Liver (tissue), 3 donors: ENCODE results near the gene ITCH.

ENCODE experiments used
- HNF4A ChIP-seq, 2 donors: conservative IDR thresholded peaks; 2 replicates each; pipeline ENCODE4 v1.6.1; 2016; ENCODE audit warnings: antibody characterized with exemption in 2 of 2, mild to moderate bottlenecking in 2 of 2
- NR2F2 ChIP-seq: IDR thresholded peaks from 2 replicates; pipeline ENCODE4 v1.6.1; 2016; ENCODE audit warnings: antibody characterized with exemption
- RAD21 ChIP-seq, 2 donors: IDR thresholded peaks; 2 replicates each; pipeline ENCODE4 v1.6.1; 2016; ENCODE audit warnings: antibody characterized with exemption in 2 of 2, mild to moderate bottlenecking in 2 of 2
- TF ChIP-seq, protein P1 (sequence below): IDR thresholded peaks from 2 replicates; pipeline ENCODE4 v1.6.1; 2016; ENCODE audit warnings: antibody characterized with exemption, mild to moderate bottlenecking
- TF ChIP-seq, protein P2 (sequence below): IDR thresholded peaks from 2 replicates; pipeline ENCODE4 v1.6.1; 2016; ENCODE audit warnings: antibody characterized with exemption
- TF ChIP-seq, protein P3 (sequence below): IDR thresholded peaks from 2 replicates; pipeline ENCODE4 v1.6.1; 2016; ENCODE audit warnings: antibody characterized with exemption
- TF ChIP-seq, protein P4 (sequence below): fragments of 150-350 bp; IDR thresholded peaks from 2 replicates; pipeline ENCODE4 v1.5.1; 2017; ENCODE audit warnings: improper control_type of control experiment, low read depth, low read length; ENCODE audit not compliant: missing input control
- TF ChIP-seq, protein P5 (sequence below): IDR thresholded peaks from 2 replicates; pipeline ENCODE4 v1.6.1; 2016; ENCODE audit warnings: antibody characterized with exemption
- donor health status: healthy.
- donor health status: healthy.

DNA sequence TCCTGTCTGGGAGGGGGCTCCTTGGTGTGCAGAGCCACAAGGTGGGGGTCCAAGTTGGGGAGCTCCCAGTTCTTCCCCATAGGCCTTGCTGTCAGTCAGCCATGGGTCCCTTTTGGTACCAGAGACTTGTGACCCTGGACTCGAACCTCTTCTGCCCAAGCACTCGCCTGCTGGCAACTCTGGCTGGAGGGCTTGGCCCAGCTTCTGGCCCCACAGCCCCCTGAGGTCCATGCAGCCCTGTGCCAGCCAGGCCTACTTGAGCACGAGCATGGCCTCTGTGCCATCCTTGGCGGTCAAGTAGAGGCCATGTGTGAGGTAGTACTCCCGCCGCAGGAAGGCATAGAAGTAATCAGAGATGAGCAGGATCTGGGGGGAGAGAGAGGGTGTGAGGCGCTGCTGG is 197.5 kb downstream of the ITCH start:
- TF ChIP-seq HNF4A (conservative IDR thresholded peaks at IDR 0.05), result no peak
- TF ChIP-seq, protein P1, sequence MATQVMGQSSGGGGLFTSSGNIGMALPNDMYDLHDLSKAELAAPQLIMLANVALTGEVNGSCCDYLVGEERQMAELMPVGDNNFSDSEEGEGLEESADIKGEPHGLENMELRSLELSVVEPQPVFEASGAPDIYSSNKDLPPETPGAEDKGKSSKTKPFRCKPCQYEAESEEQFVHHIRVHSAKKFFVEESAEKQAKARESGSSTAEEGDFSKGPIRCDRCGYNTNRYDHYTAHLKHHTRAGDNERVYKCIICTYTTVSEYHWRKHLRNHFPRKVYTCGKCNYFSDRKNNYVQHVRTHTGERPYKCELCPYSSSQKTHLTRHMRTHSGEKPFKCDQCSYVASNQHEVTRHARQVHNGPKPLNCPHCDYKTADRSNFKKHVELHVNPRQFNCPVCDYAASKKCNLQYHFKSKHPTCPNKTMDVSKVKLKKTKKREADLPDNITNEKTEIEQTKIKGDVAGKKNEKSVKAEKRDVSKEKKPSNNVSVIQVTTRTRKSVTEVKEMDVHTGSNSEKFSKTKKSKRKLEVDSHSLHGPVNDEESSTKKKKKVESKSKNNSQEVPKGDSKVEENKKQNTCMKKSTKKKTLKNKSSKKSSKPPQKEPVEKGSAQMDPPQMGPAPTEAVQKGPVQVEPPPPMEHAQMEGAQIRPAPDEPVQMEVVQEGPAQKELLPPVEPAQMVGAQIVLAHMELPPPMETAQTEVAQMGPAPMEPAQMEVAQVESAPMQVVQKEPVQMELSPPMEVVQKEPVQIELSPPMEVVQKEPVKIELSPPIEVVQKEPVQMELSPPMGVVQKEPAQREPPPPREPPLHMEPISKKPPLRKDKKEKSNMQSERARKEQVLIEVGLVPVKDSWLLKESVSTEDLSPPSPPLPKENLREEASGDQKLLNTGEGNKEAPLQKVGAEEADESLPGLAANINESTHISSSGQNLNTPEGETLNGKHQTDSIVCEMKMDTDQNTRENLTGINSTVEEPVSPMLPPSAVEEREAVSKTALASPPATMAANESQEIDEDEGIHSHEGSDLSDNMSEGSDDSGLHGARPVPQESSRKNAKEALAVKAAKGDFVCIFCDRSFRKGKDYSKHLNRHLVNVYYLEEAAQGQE, result no peak
- TF ChIP-seq, protein P2, sequence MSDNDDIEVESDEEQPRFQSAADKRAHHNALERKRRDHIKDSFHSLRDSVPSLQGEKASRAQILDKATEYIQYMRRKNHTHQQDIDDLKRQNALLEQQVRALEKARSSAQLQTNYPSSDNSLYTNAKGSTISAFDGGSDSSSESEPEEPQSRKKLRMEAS, result no peak
- TF ChIP-seq, protein P3, sequence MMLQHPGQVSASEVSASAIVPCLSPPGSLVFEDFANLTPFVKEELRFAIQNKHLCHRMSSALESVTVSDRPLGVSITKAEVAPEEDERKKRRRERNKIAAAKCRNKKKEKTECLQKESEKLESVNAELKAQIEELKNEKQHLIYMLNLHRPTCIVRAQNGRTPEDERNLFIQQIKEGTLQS, result no peak
- TF ChIP-seq, protein P4, sequence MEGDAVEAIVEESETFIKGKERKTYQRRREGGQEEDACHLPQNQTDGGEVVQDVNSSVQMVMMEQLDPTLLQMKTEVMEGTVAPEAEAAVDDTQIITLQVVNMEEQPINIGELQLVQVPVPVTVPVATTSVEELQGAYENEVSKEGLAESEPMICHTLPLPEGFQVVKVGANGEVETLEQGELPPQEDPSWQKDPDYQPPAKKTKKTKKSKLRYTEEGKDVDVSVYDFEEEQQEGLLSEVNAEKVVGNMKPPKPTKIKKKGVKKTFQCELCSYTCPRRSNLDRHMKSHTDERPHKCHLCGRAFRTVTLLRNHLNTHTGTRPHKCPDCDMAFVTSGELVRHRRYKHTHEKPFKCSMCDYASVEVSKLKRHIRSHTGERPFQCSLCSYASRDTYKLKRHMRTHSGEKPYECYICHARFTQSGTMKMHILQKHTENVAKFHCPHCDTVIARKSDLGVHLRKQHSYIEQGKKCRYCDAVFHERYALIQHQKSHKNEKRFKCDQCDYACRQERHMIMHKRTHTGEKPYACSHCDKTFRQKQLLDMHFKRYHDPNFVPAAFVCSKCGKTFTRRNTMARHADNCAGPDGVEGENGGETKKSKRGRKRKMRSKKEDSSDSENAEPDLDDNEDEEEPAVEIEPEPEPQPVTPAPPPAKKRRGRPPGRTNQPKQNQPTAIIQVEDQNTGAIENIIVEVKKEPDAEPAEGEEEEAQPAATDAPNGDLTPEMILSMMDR, result no peak
- TF ChIP-seq NR2F2, result no peak
- TF ChIP-seq RAD21 (IDR thresholded peaks at IDR 0.05), result no peak
- TF ChIP-seq, protein P5, sequence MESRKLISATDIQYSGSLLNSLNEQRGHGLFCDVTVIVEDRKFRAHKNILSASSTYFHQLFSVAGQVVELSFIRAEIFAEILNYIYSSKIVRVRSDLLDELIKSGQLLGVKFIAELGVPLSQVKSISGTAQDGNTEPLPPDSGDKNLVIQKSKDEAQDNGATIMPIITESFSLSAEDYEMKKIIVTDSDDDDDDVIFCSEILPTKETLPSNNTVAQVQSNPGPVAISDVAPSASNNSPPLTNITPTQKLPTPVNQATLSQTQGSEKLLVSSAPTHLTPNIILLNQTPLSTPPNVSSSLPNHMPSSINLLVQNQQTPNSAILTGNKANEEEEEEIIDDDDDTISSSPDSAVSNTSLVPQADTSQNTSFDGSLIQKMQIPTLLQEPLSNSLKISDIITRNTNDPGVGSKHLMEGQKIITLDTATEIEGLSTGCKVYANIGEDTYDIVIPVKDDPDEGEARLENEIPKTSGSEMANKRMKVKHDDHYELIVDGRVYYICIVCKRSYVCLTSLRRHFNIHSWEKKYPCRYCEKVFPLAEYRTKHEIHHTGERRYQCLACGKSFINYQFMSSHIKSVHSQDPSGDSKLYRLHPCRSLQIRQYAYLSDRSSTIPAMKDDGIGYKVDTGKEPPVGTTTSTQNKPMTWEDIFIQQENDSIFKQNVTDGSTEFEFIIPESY, result no peak
